ENCODE data around the gene RDH5.

The RDH5 gene

GRCh38 chr12:55712700-55713415 is 7.3 kb upstream of the RDH5 start:
- Histone ChIP-seq H4K20me1 (ENCODE audit: insufficient read depth, low read length, poor library complexity, severe bottlenecking) (no peaks in the 10 kb centered on the region), H3K79me2 (ENCODE audit: insufficient read depth, low read length) (peaks cover 14% of the 10 kb centered on the region; the same call in 1 of the 2 replicates), H3F3A (ENCODE audit: low read depth) (no peaks in the 10 kb centered on the region), H3K27me3 (ENCODE audit: insufficient read depth, low read length, poor library complexity, severe bottlenecking) (no peaks in the 10 kb centered on the region), H3K4me1 (ENCODE audit: insufficient read depth, low read length, poor library complexity, severe bottlenecking) (peaks cover 32% of the 10 kb centered on the region), H2AFZ (ENCODE audit: low read length) (no peak overlapping the region), H3K9ac (ENCODE audit: low read depth, low read length, poor library complexity, severe bottlenecking) (no peak overlapping the region), H3K36me3 (ENCODE audit: insufficient read depth, low read length) (no peaks in the 10 kb centered on the region), H3K4me2 (ENCODE audit: low read depth, low read length, poor library complexity, severe bottlenecking) (no peak overlapping the region), H3K9me2 (replicated peaks; ENCODE audit: low read depth, low read length) (no peaks in the 10 kb centered on the region), H3K9me3 (ENCODE audit: insufficient read depth, low read depth, low read length) (no peaks in the 10 kb centered on the region), H3K4me3 (ENCODE audit: low read length, poor library complexity, severe bottlenecking) (no peak overlapping the region)
- TF ChIP-seq CTCF (conservative IDR thresholded peaks at IDR 0.05; ENCODE audit: low read length) (no peak), EZH2phosphoT487 (IDR thresholded peaks at IDR 0.05; ENCODE audit: borderline replicate concordance) (no peak)

GRCh38 chr12:55713721-55714120 is 6.5 kb upstream of the RDH5 start:
- H3K9ac ChIP-seq (ENCODE audit: low read depth, low read length, poor library complexity, severe bottlenecking) = no peak overlapping the region
- TF ChIP-seq EZH2phosphoT487 (IDR thresholded peaks at IDR 0.05; ENCODE audit: borderline replicate concordance) = no peak
- TF ChIP-seq CTCF (conservative IDR thresholded peaks at IDR 0.05; ENCODE audit: low read length) = no peak

GRCh38 chr12:55715169-55715764 is 4.9 kb upstream of the RDH5 start:
- H4K20me1 ChIP-seq (ENCODE audit: insufficient read depth, low read length, poor library complexity, severe bottlenecking) = no peaks in the 10 kb centered on the region
- no peaks in the 10 kb centered on the region for H3K27me3 ChIP-seq (ENCODE audit: insufficient read depth, low read length, poor library complexity, severe bottlenecking)
- no peaks in the 10 kb centered on the region for H3K36me3 ChIP-seq (ENCODE audit: insufficient read depth, low read length)
- H3K4me1 ChIP-seq (ENCODE audit: insufficient read depth, low read length, poor library complexity, severe bottlenecking) = peaks cover 23% of the 10 kb centered on the region
- H3K9me3 ChIP-seq (ENCODE audit: insufficient read depth, low read depth, low read length) = no peaks in the 10 kb centered on the region
- H3K9me2 ChIP-seq (replicated peaks; ENCODE audit: low read depth, low read length) = no peaks in the 10 kb centered on the region
- peak overlapping the region; percentile 92 for H3K4me2 ChIP-seq (ENCODE audit: low read depth, low read length, poor library complexity, severe bottlenecking)
- H2AFZ ChIP-seq (ENCODE audit: low read length) = peak overlapping the region; percentile 96
- peak overlapping the region; percentile 79 for H3K9ac ChIP-seq (ENCODE audit: low read depth, low read length, poor library complexity, severe bottlenecking)
- H3K4me3 ChIP-seq (ENCODE audit: low read length, poor library complexity, severe bottlenecking) = peak overlapping the region; percentile 88
- peaks cover 26% of the 10 kb centered on the region; the same call in 1 of the 2 replicates for H3K79me2 ChIP-seq (ENCODE audit: insufficient read depth, low read length)
- TF ChIP-seq CTCF (conservative IDR thresholded peaks at IDR 0.05; ENCODE audit: low read length) = no peak
- TF ChIP-seq EZH2phosphoT487 (IDR thresholded peaks at IDR 0.05; ENCODE audit: borderline replicate concordance) = no peak
- H3F3A ChIP-seq (ENCODE audit: low read depth) = no peaks in the 10 kb centered on the region

More at GRCh38 chr12:55713721-55714120, 6.5 kb upstream of the RDH5 start:
- Histone ChIP-seq H3K4me2 (ENCODE audit: low read depth, low read length, poor library complexity, severe bottlenecking) (no peak overlapping the region), H3K4me3 (ENCODE audit: low read length, poor library complexity, severe bottlenecking) (no peak overlapping the region), H3K9me2 (replicated peaks; ENCODE audit: low read depth, low read length) (no peaks in the 10 kb centered on the region), H3K4me1 (ENCODE audit: insufficient read depth, low read length, poor library complexity, severe bottlenecking) (peaks cover 25% of the 10 kb centered on the region), H3K79me2 (ENCODE audit: insufficient read depth, low read length) (peaks cover 23% of the 10 kb centered on the region; the same call in 1 of the 2 replicates), H3K9me3 (ENCODE audit: insufficient read depth, low read depth, low read length) (no peaks in the 10 kb centered on the region), H3F3A (ENCODE audit: low read depth) (no peaks in the 10 kb centered on the region), H2AFZ (ENCODE audit: low read length) (no peak overlapping the region), H3K27me3 (ENCODE audit: insufficient read depth, low read length, poor library complexity, severe bottlenecking) (no peaks in the 10 kb centered on the region), H4K20me1 (ENCODE audit: insufficient read depth, low read length, poor library complexity, severe bottlenecking) (no peaks in the 10 kb centered on the region), H3K36me3 (ENCODE audit: insufficient read depth, low read length) (no peaks in the 10 kb centered on the region)

All from Loucy (cell line).